HG03280 (cell line): ENCODE measurements around the gene SDK2.
"Not testable (repeated sequence)": the region's sequence is repeated elsewhere in the genome, so short reads cannot be mapped to it uniquely, and the experiment has no call there.

Experiments used
- ATAC-seq: cut with Tn5 transposase; IDR thresholded peaks from one replicate; pipeline ENCODE4 v1.9.1; 2021; ENCODE audit warnings: mild to moderate bottlenecking, moderate library complexity; ENCODE audit not compliant: unreplicated experiment

SDK2 gene

DNA sequence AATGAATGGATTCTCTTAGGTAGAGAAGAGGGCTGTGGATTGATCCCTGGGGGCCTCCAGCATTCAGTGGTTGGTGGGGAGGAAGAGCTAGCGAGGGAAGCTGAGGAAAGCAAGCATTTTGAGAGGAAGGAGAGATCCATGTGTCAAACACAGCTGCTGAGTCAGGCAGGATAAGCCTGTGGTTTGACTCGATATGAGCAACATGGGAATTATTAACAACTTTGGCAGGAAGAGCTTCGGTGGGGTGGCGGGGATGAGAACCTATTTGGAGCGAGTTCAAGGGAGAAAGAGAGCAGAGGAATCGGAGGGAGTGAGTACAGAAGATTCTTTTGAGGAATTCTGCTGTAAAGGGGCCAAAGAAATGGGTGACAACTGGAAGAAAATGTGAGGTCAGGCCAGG is 273.0 kb downstream of the SDK2 start:
- ATAC-seq, result no peak

DNA sequence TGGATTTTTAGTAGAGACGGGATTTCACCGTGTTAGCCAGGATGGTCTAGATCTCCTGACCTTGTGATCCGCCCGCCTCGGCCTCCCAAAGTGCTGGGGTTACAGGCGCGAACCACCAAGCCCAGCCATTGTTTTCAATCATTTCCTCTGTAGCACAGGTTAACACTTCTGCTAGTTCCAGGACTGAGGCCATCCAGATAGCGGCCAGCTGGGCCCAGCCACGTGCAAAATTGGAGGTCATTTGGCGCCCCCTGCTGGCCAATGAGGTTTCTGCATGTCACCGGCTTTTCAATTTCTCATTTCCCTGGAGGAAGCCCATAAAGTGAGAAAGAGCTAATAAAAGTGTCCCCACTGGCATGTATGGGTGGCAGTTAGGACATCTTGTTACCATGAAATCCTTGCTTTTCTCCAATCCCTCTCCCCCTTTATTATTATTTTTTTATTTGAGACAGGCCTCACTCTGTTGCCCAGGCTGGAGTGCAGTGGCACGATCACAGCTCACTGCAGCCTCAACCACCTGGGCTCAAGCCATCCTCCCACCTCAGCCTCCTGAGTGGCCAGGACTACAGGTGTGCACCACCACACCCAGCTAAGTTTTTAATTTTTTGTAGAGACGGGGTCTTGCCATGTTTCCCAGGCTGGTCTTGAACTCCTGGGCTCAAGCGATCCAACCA is 274.3 kb downstream of the SDK2 start:
- not testable (repeated sequence) for ATAC-seq

DNA sequence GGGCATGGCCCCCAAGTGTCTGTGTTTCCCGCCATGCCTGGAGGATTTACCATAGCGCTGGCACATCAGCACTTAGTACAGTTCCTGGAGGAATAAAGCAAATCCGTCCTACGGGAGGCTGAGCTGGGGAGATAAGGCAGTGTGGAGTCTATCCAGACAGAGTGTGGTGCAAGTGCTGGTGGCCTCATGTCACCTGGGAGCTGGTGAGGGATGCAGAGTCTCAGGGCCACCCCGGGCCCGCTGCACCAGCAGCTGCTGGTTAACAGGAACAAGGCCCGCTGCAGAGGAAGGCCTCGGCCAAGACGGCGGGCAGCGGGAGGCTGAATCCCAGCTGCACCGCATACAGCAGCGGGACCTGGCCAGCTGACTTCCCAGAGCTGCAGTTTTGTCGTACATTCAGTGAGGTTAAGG is 275.1 kb downstream of the SDK2 start:
- ATAC-seq, result no peak

DNA sequence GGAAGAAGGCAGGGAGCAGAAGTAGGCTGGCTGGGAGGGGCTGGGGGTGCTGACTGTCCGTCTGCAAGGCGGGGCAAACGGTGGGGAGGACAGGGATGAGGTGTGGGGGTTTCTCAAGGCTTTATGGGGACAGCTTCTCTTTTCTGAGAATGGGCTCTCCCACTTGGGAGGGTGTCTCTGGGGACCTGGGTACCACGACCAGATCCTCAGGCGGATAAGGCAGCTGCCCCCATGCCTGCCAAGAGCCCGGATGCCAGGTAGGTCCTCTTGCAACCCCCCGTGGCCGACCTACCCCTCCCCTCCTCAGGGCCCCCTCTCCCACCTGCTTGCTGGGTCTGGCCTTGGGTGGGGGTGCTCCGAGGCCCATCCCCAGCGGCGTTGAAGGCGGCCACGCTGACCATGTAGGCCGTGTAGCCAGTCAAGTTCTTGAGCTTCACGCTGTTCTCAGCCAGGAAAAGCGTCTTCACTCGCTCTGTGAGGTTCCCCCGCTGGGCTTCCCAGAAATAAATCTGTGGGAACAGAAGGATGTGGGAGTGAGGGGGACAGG is 276.1 kb downstream of the SDK2 start:
- ATAC-seq, result no peak

DNA sequence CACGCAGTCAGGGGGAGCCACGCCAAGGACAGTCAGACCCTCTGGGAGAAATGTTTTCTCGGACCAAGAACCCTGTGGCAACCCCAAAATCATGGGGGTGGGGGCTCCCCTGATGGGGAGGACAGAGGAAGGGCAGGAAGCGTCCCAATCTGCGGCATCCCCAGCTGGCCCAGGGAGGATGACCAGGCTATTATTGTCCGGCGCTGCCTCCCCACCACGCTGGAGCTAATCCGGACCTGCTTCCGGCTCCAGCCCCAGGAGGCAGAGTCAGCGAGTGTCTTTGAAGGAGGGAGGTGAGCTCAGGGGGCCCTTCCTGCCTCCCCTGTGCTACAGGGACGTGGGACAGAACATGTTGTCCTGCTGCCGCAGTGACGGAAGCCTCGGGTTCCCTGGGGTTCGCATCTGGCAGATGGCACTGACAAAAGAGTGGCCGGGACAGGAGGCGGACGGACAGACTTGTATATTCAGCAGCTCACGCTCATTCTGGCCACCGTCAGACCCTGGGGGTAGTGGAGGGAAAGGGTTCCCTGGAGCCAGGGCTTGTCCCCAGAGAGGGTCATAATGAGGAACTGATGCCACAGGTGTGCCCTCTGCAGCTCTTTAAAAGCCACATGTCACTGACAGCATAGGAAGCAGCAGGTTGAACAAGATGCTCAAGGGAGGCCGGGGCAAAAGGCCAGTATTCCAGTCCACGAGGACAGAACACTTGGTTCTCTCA is 278.2 kb downstream of the SDK2 start:
- no peak for ATAC-seq

DNA sequence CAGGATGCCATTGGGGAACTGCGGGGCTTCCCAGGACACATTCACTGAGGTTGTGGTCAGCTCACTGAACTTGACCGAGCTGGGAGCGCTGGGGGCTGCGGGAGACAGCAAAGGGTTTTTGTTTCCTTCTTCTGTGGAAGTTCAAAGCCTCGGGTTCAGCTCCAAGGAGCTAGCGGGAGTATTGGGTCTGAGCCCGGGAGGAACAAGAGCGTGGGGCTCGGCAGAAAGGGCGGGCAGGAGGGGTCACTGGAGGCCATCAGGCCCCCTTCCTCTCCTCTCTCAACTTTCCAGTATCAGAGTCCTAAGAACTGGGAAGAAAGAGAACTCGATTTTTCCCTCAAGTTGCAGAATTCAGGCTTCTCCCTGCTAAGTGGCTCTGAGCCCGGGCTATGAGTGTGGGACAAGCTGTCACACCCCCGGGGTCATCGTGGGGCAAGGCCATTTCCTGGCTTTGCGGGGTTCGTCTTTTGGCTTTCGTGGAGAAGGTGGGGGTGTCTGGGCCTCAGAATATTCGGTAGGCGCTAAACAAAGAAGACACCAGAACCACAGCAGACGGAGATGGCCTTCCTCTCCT is 278.9 kb downstream of the SDK2 start:
- no peak for ATAC-seq

DNA sequence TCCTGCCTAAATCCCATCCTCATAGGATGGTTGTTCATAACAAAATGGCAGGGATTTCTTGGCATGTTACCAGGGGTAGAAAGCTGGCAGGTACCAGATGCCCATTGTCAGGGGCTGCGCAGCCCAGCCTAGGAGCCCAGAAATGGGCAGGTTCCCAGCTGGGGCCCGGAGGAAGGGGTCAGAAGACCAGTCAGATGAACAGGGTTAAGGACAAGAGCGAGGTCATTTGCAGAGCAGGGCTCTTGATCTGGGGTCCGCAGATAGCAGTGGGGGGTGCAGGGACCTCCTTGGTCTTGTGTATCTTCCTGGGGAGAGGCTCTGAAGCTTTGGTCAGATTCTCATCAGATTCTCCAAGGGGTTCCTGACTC is 280.1 kb downstream of the SDK2 start:
- ATAC-seq, result no peak

DNA sequence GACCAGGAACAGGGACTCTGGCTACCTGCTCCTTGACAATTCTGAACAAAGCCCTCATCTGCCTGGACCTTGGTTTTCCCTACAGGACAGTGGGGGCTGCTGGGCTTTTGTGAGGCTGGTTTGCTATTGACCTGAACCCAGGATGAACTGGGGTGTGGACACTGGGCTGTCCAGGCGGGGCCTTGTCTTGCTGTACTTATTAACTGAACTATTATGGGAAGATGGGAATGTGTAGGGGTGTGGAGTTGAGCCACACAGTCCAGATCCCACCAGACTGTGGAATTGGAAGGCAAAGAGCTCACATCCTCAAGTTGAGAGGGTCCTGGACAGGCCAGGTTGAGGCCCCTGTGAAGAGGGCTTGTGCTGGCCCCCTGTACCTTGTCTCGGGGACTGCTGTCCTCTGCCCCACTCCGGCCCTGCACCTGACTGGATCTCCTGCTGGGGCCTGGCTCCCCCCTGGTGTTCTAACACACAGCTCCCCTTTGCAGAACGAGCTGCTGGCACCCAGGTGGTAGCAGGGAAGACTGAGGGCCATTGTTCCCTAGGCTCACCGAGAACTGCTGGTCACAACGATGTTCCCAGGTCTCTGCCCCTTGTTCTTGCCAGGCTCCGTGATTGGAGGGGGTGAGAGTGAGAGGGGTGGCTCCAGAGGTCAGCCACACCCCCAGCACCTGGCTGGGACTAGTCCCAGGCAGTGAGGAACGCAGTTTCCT is 280.6 kb downstream of the SDK2 start:
- no peak for ATAC-seq

DNA sequence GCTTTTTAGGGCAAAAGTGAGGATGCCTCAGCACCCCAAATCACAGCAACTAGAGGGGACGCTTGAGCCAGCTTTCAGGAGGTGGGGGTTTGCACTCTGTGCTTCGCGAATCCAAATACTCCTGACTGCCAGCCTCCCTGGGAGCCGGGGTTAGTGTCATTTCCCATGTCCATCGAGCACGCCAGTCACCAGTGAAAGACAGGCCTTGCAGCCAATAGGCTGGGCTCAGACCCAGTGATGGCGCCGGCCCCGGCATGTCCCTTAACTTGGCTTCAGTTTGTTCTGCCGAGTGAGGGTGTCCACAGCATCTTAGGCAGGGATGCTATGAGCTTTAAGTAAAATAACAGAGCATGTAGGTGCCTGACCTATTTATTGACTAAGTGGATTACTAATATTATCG is 281.5 kb downstream of the SDK2 start:
- ATAC-seq, result no peak

DNA sequence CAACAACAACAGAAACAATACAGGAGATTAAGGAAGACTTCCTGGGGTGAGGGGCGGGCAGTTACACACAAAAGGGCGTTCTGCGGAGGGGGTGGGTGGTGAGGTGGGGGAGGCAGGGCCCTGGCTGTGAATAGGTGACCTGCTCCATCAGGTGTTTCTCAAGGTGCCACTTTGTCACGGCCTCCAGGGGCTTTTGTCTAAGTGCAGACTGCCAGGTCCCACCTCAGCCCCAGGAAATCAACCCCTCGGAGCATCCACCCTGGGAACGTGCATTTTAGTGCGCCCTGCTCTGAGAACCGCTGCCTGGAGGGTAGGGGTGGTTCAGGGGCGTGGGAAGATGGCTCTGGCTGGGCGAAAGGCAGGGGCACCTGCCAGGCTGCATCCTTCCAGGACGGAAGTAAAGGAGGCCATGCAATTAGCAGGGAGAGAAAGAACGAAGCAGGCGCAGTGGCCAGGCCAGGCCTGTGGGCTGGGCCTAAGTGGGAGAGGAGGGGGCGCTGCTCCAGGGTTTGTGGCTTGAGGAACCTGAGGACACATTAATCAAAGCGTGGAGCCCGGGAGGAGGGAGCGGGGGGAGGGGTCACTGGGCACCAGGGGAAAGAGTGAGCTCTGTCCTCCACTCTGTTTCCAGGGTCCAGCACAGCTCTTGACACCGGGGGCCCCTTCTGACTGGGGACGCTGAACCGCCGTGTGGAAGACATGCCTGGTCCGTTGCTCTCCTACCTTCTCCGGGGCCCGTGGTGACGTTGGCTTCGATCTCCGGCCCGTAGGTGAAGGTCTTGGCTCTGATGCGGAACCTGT is 283.1 kb downstream of the SDK2 start:
- ATAC-seq, result no peak

DNA sequence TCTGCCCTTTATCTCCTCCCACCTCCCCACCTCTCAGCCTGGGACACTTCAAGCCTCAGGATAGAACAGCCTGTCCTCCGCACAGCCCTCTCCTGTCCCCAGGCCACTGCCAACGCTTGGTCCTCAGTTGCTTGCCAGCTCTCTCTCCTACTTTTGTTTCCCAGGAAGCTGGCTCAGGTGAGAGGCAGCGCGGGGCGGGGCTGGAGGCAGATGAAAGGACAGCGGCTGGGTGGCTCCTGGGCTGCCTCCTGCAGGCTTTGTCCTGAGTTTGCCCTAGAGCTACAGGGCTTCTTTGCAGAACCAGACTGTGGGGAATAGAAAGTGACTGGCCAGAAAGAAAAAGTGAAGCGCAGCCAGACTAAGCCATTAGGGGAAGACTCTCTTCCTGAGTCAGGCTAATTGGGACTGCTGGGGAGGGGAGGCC is 284.2 kb downstream of the SDK2 start:
- no peak for ATAC-seq

DNA sequence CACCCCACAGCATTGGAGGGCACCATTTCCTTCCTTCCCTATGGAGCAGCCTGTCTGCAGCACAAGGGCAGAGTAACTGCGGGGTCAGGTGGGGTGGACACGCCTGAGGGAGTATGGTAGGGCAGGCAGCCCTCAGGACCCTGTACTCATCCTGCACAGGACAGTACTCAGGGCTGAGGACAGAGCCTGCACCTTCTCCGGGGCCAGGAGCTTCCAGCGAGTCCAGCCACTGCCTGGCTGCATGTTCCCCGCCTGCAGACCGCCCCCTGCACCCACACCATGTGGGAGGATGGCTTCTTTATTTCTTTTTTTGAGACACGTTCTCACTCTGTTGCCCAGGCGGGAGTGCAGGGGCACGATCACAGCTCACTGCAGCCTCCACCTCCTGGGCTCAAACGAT is 284.9 kb downstream of the SDK2 start:
- no peak for ATAC-seq

DNA sequence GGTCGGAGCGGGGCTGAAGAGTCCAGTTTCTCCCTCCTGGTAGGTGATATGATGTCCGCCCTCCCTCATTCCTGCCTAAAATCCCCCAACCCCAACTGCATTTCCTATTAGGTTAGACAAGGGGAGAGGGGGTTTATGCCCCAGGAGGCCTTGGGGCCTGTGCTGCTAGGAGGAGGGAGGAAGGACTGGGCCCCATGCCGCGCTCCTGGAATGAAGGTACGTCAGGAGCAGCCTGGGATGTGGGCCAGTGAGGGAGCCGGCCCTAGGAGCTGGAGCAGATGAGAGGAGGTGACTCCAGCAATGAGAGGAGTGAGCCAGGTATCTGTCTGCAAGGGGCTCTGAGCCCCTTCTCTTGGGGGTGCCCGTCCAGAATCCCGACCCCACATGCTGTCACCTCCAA is 285.6 kb downstream of the SDK2 start:
- no peak for ATAC-seq

DNA sequence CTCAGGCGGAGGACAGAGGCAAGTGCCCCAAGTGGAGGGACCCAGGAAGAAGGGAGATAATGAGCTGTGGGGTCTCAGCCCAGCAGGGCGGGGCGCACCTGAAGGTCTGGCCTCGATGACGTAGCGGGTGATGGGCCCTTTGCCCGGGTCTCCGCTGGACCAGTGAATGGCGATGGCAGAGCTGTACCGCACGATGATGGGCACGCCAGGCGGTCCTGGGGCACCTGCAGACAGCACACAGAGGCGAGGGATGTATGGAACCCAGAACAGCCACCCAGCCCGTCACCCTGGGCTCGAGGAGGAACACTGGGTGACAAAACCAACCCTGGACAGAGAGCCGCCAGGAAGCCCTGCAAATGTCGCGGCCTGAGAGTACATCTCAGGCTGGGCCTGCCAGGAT is 286.3 kb downstream of the SDK2 start:
- ATAC-seq, result no peak

DNA sequence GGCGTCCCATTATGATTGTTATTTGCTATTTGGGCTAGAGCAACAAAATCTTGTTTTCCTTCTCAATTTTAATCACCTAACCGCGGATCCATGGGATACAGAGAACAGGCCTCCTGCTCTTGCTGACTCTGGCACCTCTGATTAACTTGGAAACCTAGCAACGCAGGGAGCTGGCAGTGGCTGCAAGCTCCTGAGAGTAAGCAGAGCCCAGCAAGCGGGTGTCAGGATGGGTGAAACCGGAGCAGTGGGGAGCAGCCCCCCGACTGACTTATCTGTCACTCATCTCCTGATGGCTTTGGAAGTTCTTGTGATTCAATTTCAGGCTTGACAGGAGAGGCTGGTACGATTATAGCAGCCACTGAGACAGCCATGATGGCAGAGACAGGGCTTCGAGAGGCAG is 286.9 kb downstream of the SDK2 start:
- no peak for ATAC-seq

DNA sequence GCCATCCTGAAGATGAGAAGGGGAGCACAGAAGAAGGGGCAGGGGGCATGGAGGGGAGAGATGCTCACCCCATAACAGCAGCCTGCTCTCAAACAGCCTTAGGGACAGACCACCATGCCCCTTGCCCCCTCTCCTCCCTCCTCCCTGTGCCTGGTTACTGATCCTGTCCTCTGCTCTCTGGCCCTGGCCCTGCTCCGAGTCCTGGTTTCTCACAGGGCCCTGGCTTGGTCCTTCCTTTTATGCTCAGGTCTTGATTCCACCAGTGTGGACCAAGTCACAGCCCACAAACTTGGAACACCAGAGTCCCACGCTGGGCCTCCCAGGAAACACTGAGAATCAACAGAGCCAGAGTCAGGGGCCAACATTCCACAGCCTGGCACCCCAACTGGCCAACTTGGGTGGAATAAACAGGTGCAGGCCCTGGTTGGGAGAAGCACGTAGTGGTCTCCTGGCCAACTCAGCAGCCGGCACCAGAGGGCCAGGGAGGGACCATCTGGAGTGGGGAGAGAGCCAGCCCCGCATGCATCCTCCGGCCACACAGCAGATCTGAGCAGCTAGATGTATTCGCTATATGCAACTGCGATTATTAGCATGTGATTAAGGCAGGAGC is 287.6 kb downstream of the SDK2 start:
- no peak for ATAC-seq

DNA sequence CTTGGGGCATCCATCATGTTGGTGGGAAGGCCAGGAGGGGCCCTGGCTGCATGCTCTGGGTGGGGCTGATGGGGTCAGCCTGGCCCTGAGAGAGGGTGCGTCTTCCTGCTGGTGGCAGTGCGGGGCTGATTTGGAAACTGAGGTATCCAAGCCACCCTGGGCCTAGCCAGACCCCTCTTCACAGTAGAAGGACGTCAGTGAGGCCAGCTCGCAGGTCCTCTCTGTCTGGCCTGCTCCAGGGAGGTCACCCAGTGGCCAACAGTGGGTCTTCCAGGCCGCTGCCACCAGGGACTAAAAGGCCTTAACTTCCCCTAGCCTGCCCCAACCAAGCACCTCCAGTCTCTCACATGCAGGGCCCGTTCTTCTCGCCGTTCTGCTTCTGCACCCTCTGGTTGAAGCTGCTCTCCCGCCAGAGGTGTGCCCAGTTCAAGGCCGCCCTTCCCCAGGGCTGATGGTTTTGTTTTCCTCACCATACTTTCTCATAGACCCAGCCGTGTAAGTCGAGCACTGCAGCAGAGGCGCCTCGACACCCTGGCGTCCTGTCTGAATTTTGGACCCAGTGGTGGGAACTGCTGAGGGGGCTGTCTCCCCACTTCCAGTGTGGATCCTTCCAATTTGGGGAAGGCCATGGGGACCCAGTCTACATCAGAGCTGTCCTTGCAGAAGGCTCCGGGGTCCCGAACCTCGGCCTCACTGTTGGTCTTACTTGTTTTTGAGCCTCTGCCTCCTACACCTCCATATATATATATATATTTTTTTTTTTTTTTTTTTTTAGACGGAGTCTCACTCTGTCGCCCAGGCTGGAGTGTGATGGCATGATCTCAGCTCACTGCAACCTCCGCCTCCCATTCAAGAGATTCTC is 289.6 kb downstream of the SDK2 start:
- no peak for ATAC-seq

DNA sequence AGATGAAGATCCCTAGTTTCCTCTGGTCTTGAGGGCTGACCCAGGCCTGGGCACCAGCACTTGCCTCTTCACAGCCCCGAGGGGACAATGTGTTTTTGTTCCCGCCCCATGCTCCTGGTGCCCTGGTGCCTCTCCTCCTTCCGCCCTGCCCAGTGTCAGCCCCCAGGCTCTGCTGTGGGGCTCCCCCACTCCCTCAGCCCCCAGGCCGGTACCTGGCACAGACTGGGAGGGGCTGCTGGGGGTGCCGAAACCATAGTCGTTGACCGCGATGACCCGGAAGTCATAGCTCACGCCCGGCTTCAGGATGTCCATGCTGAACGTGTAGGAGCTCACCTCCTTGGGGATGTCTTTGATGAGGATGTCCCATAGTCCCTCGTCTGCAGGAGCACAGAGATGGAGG is 292.0 kb downstream of the SDK2 start:
- ATAC-seq, result no peak

DNA sequence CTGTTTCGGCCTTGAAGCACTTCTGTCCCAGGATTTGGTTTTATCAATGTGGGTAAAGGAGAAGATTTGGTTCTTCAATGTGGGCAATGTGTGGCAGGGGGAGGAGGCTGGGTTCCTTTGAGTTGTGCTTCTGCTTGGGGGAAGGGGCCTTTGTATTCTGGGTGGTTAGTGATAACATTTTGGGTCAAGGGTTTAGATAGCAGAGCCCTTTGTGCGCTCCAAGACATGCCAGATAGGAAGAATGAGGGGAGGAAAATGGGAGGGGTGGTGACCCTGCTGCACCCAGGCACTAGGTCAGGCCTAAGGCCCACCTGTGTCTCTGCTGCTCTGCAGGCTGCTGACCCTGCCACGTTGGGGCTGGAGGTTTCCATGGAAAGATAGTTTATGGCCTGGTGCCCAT is 292.5 kb downstream of the SDK2 start:
- ATAC-seq, result no peak
